NCI-H128 (cell line): ENCODE measurements around the gene CCL26.

Source experiments
- DNase-seq: peaks from one replicate; lab custom pipeline; 2025; ENCODE audit not compliant: unreplicated experiment; lab: John Stamatoyannopoulos, UW

Gene CCL26

GRCh38 chr7:75772081-75773077 is at the start of gene CCL26:
TSS of gene CCL26 (minus strand) at chr7:75772211. CDS start at chr7:75772176, 35 bp downstream.
- no peak for DNase-seq

GRCh38 chr7:75820688-75821087 is 48.7 kb upstream of the CCL26 start:
- DNase-seq, result no peak

DNA sequence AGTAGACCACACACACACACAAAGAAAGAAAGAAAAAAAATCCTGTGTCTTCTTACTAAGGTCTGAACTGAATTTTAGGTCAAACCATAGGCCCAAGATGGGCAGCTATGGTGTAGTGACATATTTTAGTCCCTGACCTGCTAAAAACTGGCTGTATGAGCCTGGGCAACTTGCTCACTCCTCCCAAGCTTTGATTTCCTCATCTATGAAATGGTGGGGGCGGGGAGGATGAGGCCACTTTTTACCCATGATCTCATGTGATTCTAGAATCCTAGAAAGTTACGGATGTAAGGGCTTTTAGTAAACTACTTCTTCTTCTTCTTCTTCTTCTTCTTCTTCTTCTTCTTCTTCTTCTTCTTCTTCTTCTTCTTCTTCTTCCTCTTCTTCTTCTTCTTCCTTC is 47.7 kb upstream of the CCL26 start:
- DNase-seq, result no peak

GRCh38 chr7:75818472-75818871 is 46.5 kb upstream of the CCL26 start:
- no peak for DNase-seq

DNA sequence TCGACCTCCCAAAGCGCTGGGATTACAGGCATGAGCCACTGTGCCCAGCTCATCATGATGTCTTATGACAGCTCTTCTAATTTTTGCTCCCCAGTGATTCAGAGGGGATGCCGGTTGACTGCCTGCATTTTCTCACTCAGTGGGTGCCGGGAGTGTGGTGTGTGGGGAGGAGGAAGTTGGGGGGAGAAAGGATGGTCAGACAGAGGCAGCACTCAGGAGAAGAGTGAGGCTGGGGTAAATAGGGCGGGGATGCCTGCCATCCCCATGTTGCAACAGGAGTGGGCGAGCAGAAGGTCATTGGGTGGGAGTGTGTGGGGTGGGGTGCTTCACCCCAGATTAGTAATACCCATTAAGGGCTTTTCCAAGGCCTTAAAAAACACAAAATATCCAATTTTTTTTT is 45.1 kb upstream of the CCL26 start:
- DNase-seq, result no peak

DNA sequence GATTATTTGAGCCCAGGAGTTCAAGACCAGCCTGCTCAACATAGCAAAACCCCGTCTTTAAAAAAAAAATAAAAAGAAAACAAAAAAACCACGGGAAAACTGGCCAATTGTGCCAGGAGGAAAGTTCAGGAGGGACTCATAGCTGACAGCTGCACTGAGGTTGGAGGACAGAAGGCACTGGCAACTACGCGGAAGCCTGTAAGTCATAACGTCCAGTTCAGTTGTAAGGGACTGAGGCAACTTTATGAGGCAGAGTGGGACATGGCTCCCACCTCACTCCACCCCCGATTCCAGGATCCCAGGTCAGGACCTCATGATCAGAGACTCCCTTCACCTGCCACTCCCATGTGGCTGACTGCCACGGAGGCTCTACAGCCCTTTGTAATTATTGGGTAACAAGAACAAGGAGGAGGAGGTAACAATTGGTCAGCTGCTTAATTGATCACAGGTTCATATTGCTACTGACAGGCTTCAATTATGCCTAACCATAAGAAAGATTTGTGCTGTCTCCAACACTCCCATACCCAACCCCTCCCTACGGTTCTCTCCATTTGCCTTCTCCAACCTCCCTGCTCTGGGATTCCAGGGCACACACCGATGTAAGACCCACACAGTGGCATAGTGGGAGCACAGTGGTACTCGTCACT is 43.5 kb upstream of the CCL26 start:
- no peak for DNase-seq

DNA sequence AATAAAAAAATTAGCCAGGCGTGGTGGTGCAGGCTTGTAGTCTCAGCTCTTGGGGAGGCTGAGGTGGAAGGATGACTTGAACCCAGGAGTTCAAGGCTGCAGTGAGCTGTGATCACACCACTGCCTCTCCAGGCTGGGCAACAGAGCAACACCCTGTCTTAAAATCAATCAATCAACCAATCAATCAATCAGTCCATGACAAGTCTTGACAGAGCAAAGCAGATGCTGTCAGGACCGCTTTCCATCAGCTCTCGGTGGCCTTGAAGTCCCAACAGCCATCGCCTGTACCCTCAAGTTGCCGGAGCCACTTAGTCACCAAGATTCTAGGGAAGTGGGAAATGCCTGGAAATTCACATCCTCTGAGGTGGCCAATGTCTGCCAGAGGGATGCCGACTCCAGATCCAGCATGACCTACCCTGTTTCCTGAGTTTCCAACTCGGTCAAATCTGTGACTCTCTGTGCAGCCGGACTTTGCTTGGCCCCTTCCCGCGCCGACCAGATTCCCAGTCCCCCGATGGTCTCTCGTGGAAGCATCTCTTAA is 42.5 kb upstream of the CCL26 start:
- no peak for DNase-seq

DNA sequence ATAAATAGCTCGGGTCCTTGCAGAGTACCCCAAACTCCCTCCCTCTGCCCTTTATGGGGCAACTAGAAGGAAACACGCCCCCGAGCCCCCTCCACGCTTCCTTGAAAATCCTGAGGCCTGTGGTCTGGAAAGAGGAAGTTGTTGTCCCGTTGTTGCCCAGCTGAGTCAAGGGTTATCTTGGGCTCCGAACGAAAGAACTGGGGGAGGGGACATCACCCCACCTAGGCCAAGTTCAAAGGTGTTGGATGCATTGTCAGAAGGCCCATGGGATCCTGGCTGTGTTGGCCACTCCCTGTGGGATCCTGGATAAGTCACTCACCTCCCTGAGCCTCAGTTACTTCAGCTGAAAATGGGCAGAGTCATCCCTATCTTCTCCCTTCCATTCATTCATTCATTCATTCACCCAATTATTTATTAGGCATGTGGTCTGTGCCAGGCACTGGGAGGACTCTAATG is 41.8 kb upstream of the CCL26 start, which contains the start of gene CCL24:
Gene CCL24 (minus strand): TSS at position 26 of the 456 bp plus-strand sequence. CDS start 91 bp downstream, outside the sequence.
- DNase-seq, result no peak

DNA sequence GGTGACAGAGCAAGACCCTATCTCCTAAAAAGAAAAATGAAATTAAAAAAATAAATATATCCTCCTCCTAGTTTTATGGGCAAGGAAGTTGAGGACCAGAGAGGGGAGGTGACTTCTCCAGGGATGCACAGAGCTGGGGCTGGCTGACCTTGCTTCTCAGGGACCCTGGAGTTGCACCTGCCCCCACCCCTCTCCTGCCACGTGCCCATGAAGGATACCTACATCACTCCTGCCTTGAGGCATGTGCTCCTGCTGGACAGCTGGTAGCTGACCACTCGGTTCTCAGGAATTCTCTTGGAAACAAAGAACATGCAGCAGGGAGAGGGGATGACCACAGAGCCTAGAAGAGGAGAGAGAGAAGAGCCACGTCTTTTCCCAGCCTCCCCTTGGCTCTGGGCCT is 41.1 kb upstream of the CCL26 start:
- no peak for DNase-seq

- no peak for DNase-seq
These were observed 40.1 kb upstream of the CCL26 start for GRCh38 chr7:75811894-75812678.

GRCh38 chr7:75809396-75809795 is 37.4 kb upstream of the CCL26 start:
- DNase-seq, result no peak

GRCh38 chr7:75808106-75808505 is 36.1 kb upstream of the CCL26 start:
- DNase-seq, result no peak

- DNase-seq, result no peak
These were observed 35.4 kb upstream of the CCL26 start for GRCh38 chr7:75807452-75807851.

GRCh38 chr7:75806560-75807307 is 34.7 kb upstream of the CCL26 start:
- no peak for DNase-seq

GRCh38 chr7:75804705-75805104 is 32.7 kb upstream of the CCL26 start:
- DNase-seq, result no peak

DNA sequence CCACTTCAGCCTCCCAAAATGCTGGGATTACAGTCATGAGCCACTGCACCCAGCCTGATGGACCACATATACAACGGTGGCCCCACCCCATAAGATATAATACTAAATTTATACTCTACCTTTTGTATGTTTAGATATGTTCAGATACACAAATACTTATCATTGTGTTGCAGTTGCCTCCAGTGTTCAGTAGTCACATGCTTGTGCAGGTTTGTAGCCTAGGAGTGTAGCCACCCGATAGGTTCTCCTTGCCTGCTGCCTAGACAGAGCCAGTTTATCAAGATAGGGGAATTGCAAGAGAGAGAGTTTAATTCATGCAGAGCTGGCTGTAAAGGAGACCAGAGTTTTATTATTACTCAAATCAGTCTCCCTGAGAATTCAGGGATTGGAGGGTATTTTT is 32.0 kb upstream of the CCL26 start:
- no peak for DNase-seq

DNA sequence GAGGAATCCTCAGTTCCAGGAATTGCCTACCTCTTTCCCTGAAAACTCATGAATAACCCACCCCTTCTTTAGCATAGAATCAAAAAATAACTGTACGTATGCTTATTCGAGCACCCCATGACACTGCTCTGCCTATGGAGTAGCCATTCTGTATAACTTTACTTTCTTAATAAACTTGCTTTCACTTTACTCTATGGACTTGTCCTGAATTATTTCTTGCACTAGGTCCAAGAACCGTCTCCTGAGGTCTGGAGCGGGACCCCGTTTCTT is 30.5 kb upstream of the CCL26 start:
- DNase-seq, result no peak

- no peak for DNase-seq
These were observed 26.8 kb upstream of the CCL26 start for GRCh38 chr7:75798770-75799169.

GRCh38 chr7:75796420-75796819 is 24.4 kb upstream of the CCL26 start:
- DNase-seq, result no peak

DNA sequence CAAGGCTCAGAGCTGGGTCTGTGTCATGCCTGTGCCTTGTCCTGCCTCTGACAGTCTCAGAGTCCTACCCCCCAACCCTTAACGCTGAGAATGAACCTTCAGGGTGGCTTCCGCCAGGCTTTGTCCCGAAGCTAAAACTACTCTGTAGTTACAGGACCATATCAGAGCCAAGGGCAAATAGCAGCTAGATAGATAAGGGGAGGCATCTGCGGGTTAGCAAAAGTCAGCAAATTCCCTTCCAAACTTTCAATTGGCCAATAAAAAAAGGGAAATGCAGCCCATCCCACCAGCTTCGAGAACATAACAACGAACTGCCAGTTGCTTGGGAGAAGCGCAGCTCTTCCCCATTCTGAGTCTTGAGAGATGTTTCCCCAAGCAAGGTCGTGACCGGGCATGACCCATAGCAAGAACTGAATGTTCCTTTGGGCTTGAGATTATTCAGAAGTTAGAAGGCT is 23.8 kb upstream of the CCL26 start:
- DNase-seq, result no peak
